Heart left ventricle (tissue), 16 donors: ENCODE data around the gene ZNF157. TPM values are rescaled to one million over a fixed set of nuclear protein-coding genes. Genes with fewer than 3 reads are reported as not detected.
"Not testable (repeated sequence)": the region's sequence is repeated elsewhere in the genome, so short reads cannot be mapped to it uniquely, and the experiment has no call there.

Experiments
- ATAC-seq, 4 donors: fragments of 200-7000 bp; cut with Tn5 transposase; one replicate each; pipeline ENCODE4 v1.9.1; 2020 to 2022; ENCODE audit warnings: moderate library complexity in 4 of 4, mild to moderate bottlenecking in 3 of 4, moderate number of reproducible peaks in 1 of 4
- DNase-seq, 5 donors: peaks; one replicate each; pipeline ENCODE4 v3.0.0-alpha.2; 2020
- H3K27ac ChIP-seq, 12 donors: fragments of 200-600 bp; sonication (generic) in 4 of 12; one replicate each; pipeline versions ENCODE4 v1.5.0 to v1.8.0; 2016 to 2022; ENCODE audit warnings: mild to moderate bottlenecking in 2 of 12
- H3K27me3 ChIP-seq, 9 donors: fragments of 200-600 bp; sonication (generic) in 2 of 9; one replicate each; pipeline versions ENCODE4 v1.5.1 to v1.8.0; 2016 to 2022; ENCODE audit warnings: mild to moderate bottlenecking in 3 of 9
- H3K36me3 ChIP-seq, 9 donors: fragments of 200-600 bp; sonication (generic) in 2 of 9; one replicate each; pipeline versions ENCODE4 v1.5.0 to v1.8.0; 2018 to 2022; ENCODE audit warnings: mild to moderate bottlenecking in 2 of 9
- H3K4me1 ChIP-seq, 12 donors: fragments of 200-600 bp; sonication (generic) in 4 of 12; one replicate each; pipeline versions ENCODE4 v1.5.0 to v1.8.0; 2016 to 2022; ENCODE audit warnings: mild to moderate bottlenecking in 3 of 12
- H3K4me3 ChIP-seq, 12 donors: fragments of 200-600 bp; sonication (generic) in 4 of 12; one replicate each; pipeline versions ENCODE4 v1.5.0 to v1.8.0; 2017 to 2022; ENCODE audit warnings: mild to moderate bottlenecking in 9 of 12, moderate library complexity in 4 of 12
- H3K9me3 ChIP-seq, 12 donors: fragments of 200-600 bp; sonication (generic) in 4 of 12; one replicate each; pipeline versions ENCODE4 v1.5.0 to v1.8.0; 2016 to 2022; ENCODE audit warnings: mild to moderate bottlenecking in 1 of 12
- CTCF ChIP-seq, 12 donors: fragments of 200-600 bp; sonication (generic) in 4 of 12; IDR thresholded peaks; one replicate each; pipeline versions ENCODE4 v1.5.0 to v1.8.0; 2018 to 2022; ENCODE audit warnings: antibody characterized with exemption in 12 of 12, mild to moderate bottlenecking in 5 of 12
- POLR2A ChIP-seq, 2 donors: fragments of 450-650 bp; IDR thresholded peaks; one replicate each; pipeline ENCODE4 v1.6.1; 2017; ENCODE audit warnings: antibody characterized with exemption in 2 of 2, mild to moderate bottlenecking in 2 of 2, moderate library complexity in 2 of 2
- WGBS, 4 donors: extraction: QIAGEN DNeasy Blood & Tissue Kit in 2 of 4; methylation state at CpG; one replicate each; pipeline versions ENCODE4 v1.1.5 to v1.1.7; 2013 to 2018; 5-methylcytosine and 5-hydroxymethylcytosine counted together
- intact Hi-C, 10 donors: fragments of 100-400 bp; cut with DNase I; formaldehyde crosslinking; loops; one replicate each; pipeline versions ENCODE4 v1.11.1 to v1.14.2; 2022
- polyA plus RNA-seq, 2 donors: library from polyadenylated mRNA; stranded (reverse); fragments of 200-250 nt; gene quantifications; one replicate each; pipeline ENCODE4 v1.2.3, GENCODE V29; 2013
- total RNA-seq, 9 donors: library from RNA; depleted of rRNA in 2 of 9; stranded (reverse); fragments of >200 nt in 2 of 9; fragmentation: NEBNext Ultra II Directional in 3 of 9; extraction: Animal tissue kit (Norgen Biotek cat#: 25700) in 3 of 9; gene quantifications; one replicate each; pipeline versions ENCODE4 v1.1.0 to v1.2.4, GENCODE V29; 2016 to 2023
- donor health status: ischemic (EF 13 %, LVEDD 7.1; RV severe dilation, severe dysfunction).
- donor health status: healthy with polysubstance abuse.
- donor health status: DM: no; HTN: yes; CAD: no.
- donor health status: DM: no; HTN: no; CAD: no.
- donor health status: ischemic (EF 25% LVEDD 6.9; RV normal size, moderate dysfunction).
- donor health status: ischemic (EF 25% LVEDD 5.7; RV mildly dilated, moderate dysfunction).
- donor health status: healthy.
- donor health status: DM: yes; HTN: yes; CAD: no.
- donor health status: ischemic (EF 35%, LVEDD 5.7; RV mildly dilated, moderate dysfunction).
- donor health status: nonischemic (EF 11% LVEDD 7.7; RV severe dilation, severe dysfunction).
- donor health status: DM: yes; HTN: yes; CAD: no.
- donor health status: PGD.
- donor health status: ischemic (EF 29% LVEDD 5.4; RV normal size, mild dysfunction).
- donor health status: nonischemic (EF 23%, LVEDD 6.1; RV moderate dilation, normal function).

ZNF157 gene
- total and polyA plus RNA-seq, 11 donors = 0.06 to 0.25 (median 0.16) TPM; not detected in 8

- DNase-seq = peak in 1 of 5 donors; percentile 17
- TF ChIP-seq CTCF (IDR thresholded peaks at IDR 0.05) = no peak
- TF ChIP-seq POLR2A (IDR thresholded peaks at IDR 0.05) = no peak
- Histone ChIP-seq H3K4me3 (peak overlapping the region in 1 of 12 donors; percentile 20), H3K4me1 (no peaks in the 10 kb centered on the region), H3K27ac (peak overlapping the region in 1 of 12 donors; percentile 38), H3K27me3 (peaks cover 0 to 21% (median 0%) of the 10 kb centered on the region in 9 donors), H3K9me3 (no peaks in the 10 kb centered on the region), H3K36me3 (no peaks in the 10 kb centered on the region)
- 65 to 72% (median 70%) methylated on average over 10 of the region's 10 CpGs for WGBS, 4 donors
- intact Hi-C loops = loop anchor here in 9 of 10 donors (5.0 to 10.0 kb wide), 3 partner anchors 142 to 188 kb away; partner anchors contain the start of gene UBA1 (in 5 of the 9)
- ATAC-seq = no peak
Measured at GRCh38 chrX:47380268-47380667, 9.9 kb downstream of the ZNF157 start.

- Histone ChIP-seq H3K4me3 (peak overlapping the region in 1 of 12 donors; percentile 20), H3K27me3 (peaks cover 0 to 21% (median 0%) of the 10 kb centered on the region in 9 donors)
- H3K36me3 ChIP-seq, H3K27ac ChIP-seq, DNase-seq, H3K4me1 ChIP-seq, H3K9me3 ChIP-seq, ATAC-seq: not testable (repeated sequence)
- intact Hi-C loops = loop anchor here in 9 of 10 donors (5.0 to 10.0 kb wide), 3 partner anchors 141 to 189 kb away; partner anchors contain the start of gene UBA1 (in 5 of the 9)
Measured at GRCh38 chrX:47380837-47381236, 10.5 kb downstream of the ZNF157 start.

DNA sequence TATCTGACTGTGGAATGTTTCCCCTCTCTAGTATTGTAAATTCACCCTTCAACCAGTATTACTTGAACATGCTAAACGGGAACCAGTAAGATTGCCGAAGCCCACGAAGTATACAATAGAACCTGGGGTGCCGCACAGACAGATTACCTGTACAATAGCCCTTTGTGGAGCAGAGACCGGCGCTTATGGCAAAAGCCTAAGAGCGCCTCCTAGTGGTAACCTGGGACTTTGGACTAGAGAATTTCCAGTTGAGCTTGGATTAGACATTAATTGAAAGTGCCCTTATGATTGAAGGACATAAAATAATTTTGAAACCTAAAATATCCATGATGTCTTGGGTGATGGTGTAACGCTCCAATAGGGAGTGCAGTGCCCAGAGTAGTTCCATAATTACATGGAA, 14.1 kb downstream of the ZNF157 start:
- Histone ChIP-seq H3K4me1 (no peaks in the 10 kb centered on the region), H3K4me3 (no peak overlapping the region), H3K27me3 (peaks cover 0 to 13% (median 0%) of the 10 kb centered on the region in 9 donors), H3K36me3 (no peaks in the 10 kb centered on the region), H3K9me3 (no peaks in the 10 kb centered on the region), H3K27ac (no peak overlapping the region)
- ATAC-seq = peak in 3 of 4 donors; percentile 60 to 66 (median 63)
- intact Hi-C loops = loop anchor here (1.0 to 10.0 kb wide), 5 partner anchors 138 to 192 kb away; partner anchors contain the start of gene UBA1 (in 10 of the 10)
- peak in 4 of 5 donors; percentile 32 to 55 (median 46) for DNase-seq
- WGBS, 4 donors = 1 to 16% (median 7%) methylated on average over 8 of the region's 8 CpGs
- TF ChIP-seq POLR2A (IDR thresholded peaks at IDR 0.05) (no peak), CTCF (IDR thresholded peaks at IDR 0.05) (peak; percentile 55 to 88 (median 70))

- no peaks in the 10 kb centered on the region for H3K27me3 ChIP-seq
- no peak overlapping the region for H3K27ac ChIP-seq
- H3K9me3 ChIP-seq = peaks cover 0 to 3% (median 0%) of the 10 kb centered on the region in 12 donors
- TF ChIP-seq POLR2A (IDR thresholded peaks at IDR 0.05) (no peak), CTCF (IDR thresholded peaks at IDR 0.05) (no peak)
- no peak overlapping the region for H3K4me3 ChIP-seq
- H3K36me3 ChIP-seq = no peaks in the 10 kb centered on the region
- DNase-seq (no peak), ATAC-seq (no peak)
- WGBS, 4 donors = 55 to 70% (median 64%) methylated on average over 1 of the region's 1 CpG
- intact Hi-C loops = no loop called here
- no peaks in the 10 kb centered on the region for H3K4me1 ChIP-seq
Measured at GRCh38 chrX:47390780-47391179, 20.4 kb downstream of the ZNF157 start.

- intact Hi-C loops = no loop called here
- WGBS, 4 donors = 78 to 90% (median 86%) methylated on average over 8 of the region's 8 CpGs
- H3K4me1 ChIP-seq = no peaks in the 10 kb centered on the region
- peaks cover 0 to 60% (median 20%) of the 10 kb centered on the region in 12 donors for H3K9me3 ChIP-seq
- no peak for ATAC-seq
- DNase-seq = no peak
- no peaks in the 10 kb centered on the region for H3K36me3 ChIP-seq
- H3K4me3 ChIP-seq = no peak overlapping the region
- no peak overlapping the region for H3K27ac ChIP-seq
- no peaks in the 10 kb centered on the region for H3K27me3 ChIP-seq
- TF ChIP-seq CTCF (IDR thresholded peaks at IDR 0.05) (no peak), POLR2A (IDR thresholded peaks at IDR 0.05) (no peak)
Measured at GRCh38 chrX:47413179-47413594, 42.8 kb downstream of the ZNF157 start.
